H7 (cell line): Measurements from ENCODE around the gene CCDC73. TPM values are rescaled to one million over a fixed set of nuclear protein-coding genes. Genes with fewer than 3 reads are reported as not detected.
"Not testable (repeated sequence)": the region's sequence is repeated elsewhere in the genome, so short reads cannot be mapped to it uniquely, and the experiment has no call there.

ENCODE experiments used
- DNase-seq: peaks from one replicate; pipeline ENCODE4 v3.0.0; 2012
- H3K27me3 ChIP-seq: 2 replicates; pipeline ENCODE4 v1.6.0; 2011; ENCODE audit warnings: mild to moderate bottlenecking, low read length; ENCODE audit not compliant: control insufficient read depth, insufficient read depth
- H3K36me3 ChIP-seq: replicated peaks from 2 replicates; pipeline ENCODE4 v1.5.1; 2011; ENCODE audit warnings: low read length; ENCODE audit not compliant: control insufficient read depth, insufficient read depth
- H3K4me3 ChIP-seq: 2 replicates; pipeline ENCODE4 v1.5.1; 2011; ENCODE audit warnings: low read depth, mild to moderate bottlenecking, control low read depth, low read length, moderate library complexity; ENCODE audit not compliant: insufficient read depth
- total RNA-seq: library from RNA; depleted of rRNA; stranded (reverse); fragments of >200 nt; shearing (Covaris generic); gene quantifications from 2 replicates; pipeline ENCODE4 v1.2.3, GENCODE V29; 2014; rRNA removed

CCDC73 gene
- 0.04 TPM in 1 of 2 replicates, not detected in the other for total RNA-seq

- H3K27me3 ChIP-seq, result no peaks in the 10 kb centered on the region
- DNase-seq, result no peak
- H3K36me3 ChIP-seq, result no peaks in the 10 kb centered on the region
- H3K4me3 ChIP-seq, result no peak within 1 kb of the TSS
Observed at GRCh38 chr11:32794439-32794838, at the start of gene CCDC73. Gene CCDC73 (minus strand): TSS chr11:32794662. CDS start chr11:32760243, 34,419 bp downstream.

- H3K27me3 ChIP-seq, result no peaks in the 10 kb centered on the region
- no peaks in the 10 kb centered on the region for H3K36me3 ChIP-seq
- DNase-seq, result no peak
Observed at GRCh38 chr11:32843544-32843943, 49.1 kb upstream of the CCDC73 start.

GRCh38 chr11:32840587-32840986 is 46.1 kb upstream of the CCDC73 start:
- H3K27me3 ChIP-seq, result no peaks in the 10 kb centered on the region
- no peak for DNase-seq
- no peaks in the 10 kb centered on the region for H3K36me3 ChIP-seq
- H3K4me3 ChIP-seq, result no peak overlapping the region

More at GRCh38 chr11:32843544-32843943, 49.1 kb upstream of the CCDC73 start:
- no peak overlapping the region for H3K4me3 ChIP-seq

- Histone ChIP-seq H3K4me3 (no peak overlapping the region), H3K36me3 (no peaks in the 10 kb centered on the region), H3K27me3 (no peaks in the 10 kb centered on the region)
- no peak for DNase-seq
Observed at GRCh38 chr11:32839308-32839707, 44.8 kb upstream of the CCDC73 start.

GRCh38 chr11:32838505-32839274 is 44.2 kb upstream of the CCDC73 start:
- no peaks in the 10 kb centered on the region for H3K27me3 ChIP-seq
- no peaks in the 10 kb centered on the region for H3K36me3 ChIP-seq
- no peak for DNase-seq
- H3K4me3 ChIP-seq, result no peak overlapping the region

GRCh38 chr11:32836946-32837345 is 42.5 kb upstream of the CCDC73 start:
- DNase-seq, result no peak
- no peaks in the 10 kb centered on the region for H3K36me3 ChIP-seq
- H3K27me3 ChIP-seq, result no peaks in the 10 kb centered on the region
- no peak overlapping the region for H3K4me3 ChIP-seq

- Histone ChIP-seq H3K27me3 (peaks cover 15% of the 10 kb centered on the region), H3K4me3 (no peak overlapping the region), H3K36me3 (no peaks in the 10 kb centered on the region)
- no peak for DNase-seq
Observed at GRCh38 chr11:32833921-32834320, 39.5 kb upstream of the CCDC73 start.

- DNase-seq, result no peak
- no peak overlapping the region for H3K4me3 ChIP-seq
- H3K36me3 ChIP-seq, result no peaks in the 10 kb centered on the region
- H3K27me3 ChIP-seq, result peaks cover 17% of the 10 kb centered on the region
Observed at GRCh38 chr11:32831221-32831620, 36.8 kb upstream of the CCDC73 start.

GRCh38 chr11:32830796-32831195 is 36.3 kb upstream of the CCDC73 start:
- Histone ChIP-seq H3K27me3 (peaks cover 17% of the 10 kb centered on the region), H3K36me3 (no peaks in the 10 kb centered on the region), H3K4me3 (no peak overlapping the region)
- no peak for DNase-seq

GRCh38 chr11:32830413-32830738 is 35.9 kb upstream of the CCDC73 start:
- H3K36me3 ChIP-seq, result no peaks in the 10 kb centered on the region
- peak; percentile 44 for DNase-seq
- peaks cover 17% of the 10 kb centered on the region for H3K27me3 ChIP-seq
- H3K4me3 ChIP-seq, result peak overlapping the region; percentile 66

GRCh38 chr11:32829680-32830412 is 35.4 kb upstream of the CCDC73 start, which contains the start of gene PRRG4:
Gene PRRG4 (plus strand): TSS chr11:32829927. CDS start chr11:32830530, 603 bp downstream.
- Histone ChIP-seq H3K36me3 (no peaks in the 10 kb centered on the region), H3K4me3 (peak within 1 kb of the TSS; percentile 66), H3K27me3 (peaks cover 17% of the 10 kb centered on the region)
- DNase-seq, result peak; percentile 84

GRCh38 chr11:32829157-32829679 is 34.8 kb upstream of the CCDC73 start:
- H3K27me3 ChIP-seq, result peaks cover 17% of the 10 kb centered on the region
- no peak for DNase-seq
- peak overlapping the region; percentile 66 for H3K4me3 ChIP-seq
- no peaks in the 10 kb centered on the region for H3K36me3 ChIP-seq

GRCh38 chr11:32827276-32827675 is 32.8 kb upstream of the CCDC73 start:
- Histone ChIP-seq H3K36me3 (no peaks in the 10 kb centered on the region), H3K4me3 (no peak overlapping the region), H3K27me3 (peaks cover 17% of the 10 kb centered on the region)
- DNase-seq, result no peak

GRCh38 chr11:32826113-32826512 is 31.7 kb upstream of the CCDC73 start:
- Histone ChIP-seq H3K36me3 (no peaks in the 10 kb centered on the region), H3K27me3 (peaks cover 16% of the 10 kb centered on the region), H3K4me3 (no peak overlapping the region)
- no peak for DNase-seq

- DNase-seq, H3K4me3 ChIP-seq, H3K36me3 ChIP-seq, H3K27me3 ChIP-seq: not testable (repeated sequence)
Observed at GRCh38 chr11:32823617-32824016, 29.2 kb upstream of the CCDC73 start.
